COLO829 (cell line): ENCODE measurements around the gene MRPL10.

Experiments used
- DNase-seq: peaks from one replicate; pipeline ENCODE4 v3.0.0; 2012; ENCODE audit warnings: low spot score

The MRPL10 gene

GRCh38 chr17:47831003-47831933 is at the start of gene MRPL10, which contains the start of gene LRRC46:
TSS of gene MRPL10 (minus strand) at chr17:47831541. CDS start at chr17:47831511, 30 bp downstream.
TSS of gene LRRC46 (plus strand) at chr17:47831670. CDS start at chr17:47831990, 320 bp downstream.
- DNase-seq: peak; percentile 99

- DNase-seq: no peak
Measured at GRCh38 chr17:47879776-47880454, 48.6 kb upstream of the MRPL10 start.

- DNase-seq: no peak
Measured at GRCh38 chr17:47879028-47879585, 47.8 kb upstream of the MRPL10 start.

GRCh38 chr17:47878203-47879027 is 47.1 kb upstream of the MRPL10 start:
- DNase-seq: no peak

GRCh38 chr17:47877368-47878034 is 46.2 kb upstream of the MRPL10 start:
- DNase-seq: no peak

- no peak for DNase-seq
Measured at GRCh38 chr17:47875011-47875985, 44.0 kb upstream of the MRPL10 start.

- DNase-seq: no peak
Measured at GRCh38 chr17:47873200-47874090, 42.1 kb upstream of the MRPL10 start.

- no peak for DNase-seq
Measured at GRCh38 chr17:47872651-47873161, 41.4 kb upstream of the MRPL10 start.

GRCh38 chr17:47872019-47872650 is 40.8 kb upstream of the MRPL10 start:
- DNase-seq: no peak

- DNase-seq: no peak
Measured at GRCh38 chr17:47871048-47871447, 39.7 kb upstream of the MRPL10 start.

GRCh38 chr17:47870056-47870455 is 38.7 kb upstream of the MRPL10 start:
- no peak for DNase-seq

GRCh38 chr17:47869114-47869513 is 37.8 kb upstream of the MRPL10 start:
- DNase-seq: no peak

GRCh38 chr17:47867813-47868533 is 36.6 kb upstream of the MRPL10 start:
- no peak for DNase-seq

- DNase-seq: no peak
Measured at GRCh38 chr17:47866941-47867340, 35.6 kb upstream of the MRPL10 start.

GRCh38 chr17:47864791-47865216 is 33.5 kb upstream of the MRPL10 start:
- peak; percentile 48 for DNase-seq

- DNase-seq: no peak
Measured at GRCh38 chr17:47862621-47863440, 31.5 kb upstream of the MRPL10 start.

- no peak for DNase-seq
Measured at GRCh38 chr17:47860386-47860785, 29.0 kb upstream of the MRPL10 start.
